HTERT RPE-1 (cell line): ENCODE results near the gene GALNT9.

Experiments used
- in situ Hi-C: fragments of 300-500 bp; cut with MboI; formaldehyde crosslinking; loops from 4 replicates; pipeline ENCODE4 v1.14.3; 2020; ENCODE audit warnings: low sequenced_read_pairs

Gene GALNT9

DNA sequence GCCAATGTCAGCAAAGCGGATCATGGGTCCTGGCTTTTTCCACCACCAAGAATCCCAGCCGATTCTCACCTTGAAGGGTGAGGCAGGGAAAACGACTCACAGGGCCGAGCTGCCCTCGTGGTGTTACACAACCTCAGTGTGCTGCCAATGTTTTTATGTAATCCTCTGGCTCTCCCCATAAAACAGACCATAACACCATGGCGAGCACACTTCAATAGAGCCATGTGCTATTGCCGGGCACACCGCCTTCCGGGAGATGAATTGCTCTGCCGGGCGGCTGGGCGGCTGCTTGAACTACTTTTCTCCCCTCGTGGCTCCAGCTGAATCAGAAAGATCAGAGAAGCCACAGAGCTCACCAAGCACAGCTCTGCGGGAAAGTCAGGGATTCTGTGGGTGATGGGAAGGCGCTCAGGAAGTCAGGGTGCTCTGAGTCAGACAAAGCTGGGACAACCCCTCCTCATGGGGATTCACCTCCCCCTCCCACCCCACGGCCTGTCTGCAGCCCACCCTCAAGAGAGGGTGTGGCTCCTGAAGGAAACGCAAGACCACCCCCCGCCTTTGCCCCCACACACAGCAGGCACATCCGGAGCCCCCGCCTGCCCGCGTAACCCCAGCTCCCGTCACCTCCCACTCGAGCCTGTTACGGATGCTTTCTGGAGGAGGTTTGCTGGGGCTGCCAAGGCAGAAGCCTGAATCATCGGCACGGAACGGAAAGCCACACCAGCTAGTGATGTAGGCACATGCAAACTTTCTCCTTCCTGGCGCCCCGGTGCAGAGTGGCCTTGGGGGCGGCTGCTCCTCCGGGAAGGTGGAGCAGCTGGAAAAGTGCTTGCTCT is 1.8 kb downstream of the GALNT9 start:
- in situ Hi-C loops, result no loop called here

DNA sequence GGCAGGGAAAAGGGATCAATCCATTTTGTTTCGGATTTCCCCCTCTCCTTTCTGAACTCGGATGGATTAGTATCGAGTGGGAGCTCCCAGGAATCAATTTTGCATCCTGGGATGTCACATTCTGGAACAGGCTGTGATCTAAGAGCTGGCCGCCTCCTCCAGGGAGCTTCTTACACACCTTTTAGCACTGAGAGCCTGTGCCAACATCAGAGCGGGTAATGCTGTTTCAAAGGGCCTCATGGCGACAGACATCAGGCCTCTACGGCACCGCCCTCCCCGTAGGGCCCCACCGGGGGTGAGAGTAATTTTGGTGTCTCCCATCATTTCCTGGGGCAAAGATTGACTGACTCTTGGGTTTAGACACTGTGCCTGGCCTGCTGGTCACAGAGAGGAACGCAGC is 2.7 kb downstream of the GALNT9 start:
- in situ Hi-C loops, result no loop called here

DNA sequence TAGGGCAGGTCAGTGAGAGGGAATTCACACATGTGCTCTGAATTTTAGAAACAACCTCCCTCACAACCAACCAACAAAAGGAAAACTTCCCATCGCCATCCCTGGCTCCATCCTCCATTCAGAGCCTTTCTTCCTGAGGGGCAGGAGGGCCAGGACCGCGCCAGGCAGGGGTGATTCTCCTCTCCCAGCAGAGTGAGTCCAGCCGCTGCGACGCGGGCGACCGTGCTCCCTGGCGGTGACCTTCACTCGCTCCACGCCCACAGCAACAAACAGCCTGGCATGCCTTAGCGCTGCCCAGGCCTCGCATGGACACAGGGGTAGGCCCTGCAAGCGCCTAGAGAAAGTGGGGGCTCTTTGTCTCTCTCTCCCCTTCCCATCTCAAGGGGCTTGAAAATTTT is 3.7 kb downstream of the GALNT9 start:
- in situ Hi-C loops, result no loop called here

DNA sequence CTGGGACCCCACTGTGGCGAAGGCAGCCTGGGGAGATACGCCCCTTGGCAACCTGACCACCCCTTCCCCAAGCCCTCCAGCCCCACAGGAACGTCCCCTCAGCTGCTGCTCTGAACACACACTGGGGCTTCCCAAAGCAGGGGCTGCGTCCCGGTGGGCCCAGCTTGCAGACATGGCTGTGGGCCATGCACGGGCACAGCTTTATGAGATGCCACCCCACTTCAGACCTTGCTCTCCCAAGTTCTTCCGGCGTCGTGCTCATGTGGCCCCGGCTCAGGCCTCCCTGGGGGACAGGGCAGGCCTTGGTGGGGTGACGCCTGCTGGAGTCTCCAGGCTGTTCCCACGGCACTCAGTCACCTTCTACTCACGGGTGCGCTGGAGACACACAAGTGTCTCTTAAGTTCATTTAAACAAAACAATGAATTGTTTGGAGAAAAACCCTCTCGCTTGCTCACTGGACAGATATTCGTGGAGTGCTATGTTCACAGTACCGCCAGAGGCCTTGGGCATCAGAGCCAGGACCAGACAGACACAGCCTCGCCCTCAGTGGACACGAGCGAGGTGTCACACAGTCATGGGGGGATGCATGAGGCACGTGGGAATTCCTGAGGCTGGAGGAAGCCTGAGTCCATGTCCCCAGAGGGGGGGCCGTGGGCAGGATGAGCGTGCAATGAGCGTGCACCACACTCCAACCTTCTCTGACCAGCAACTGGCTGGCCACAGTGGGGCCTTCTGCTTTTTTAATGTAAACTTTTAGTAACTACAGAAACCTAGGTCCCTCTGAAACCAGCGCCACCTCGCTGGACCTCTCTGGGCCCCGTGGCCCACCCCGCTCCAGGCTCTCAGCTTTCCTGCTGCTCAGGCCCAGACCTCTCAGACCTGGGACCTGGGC is 4.3 kb downstream of the GALNT9 start:
- in situ Hi-C loops, result no loop called here

DNA sequence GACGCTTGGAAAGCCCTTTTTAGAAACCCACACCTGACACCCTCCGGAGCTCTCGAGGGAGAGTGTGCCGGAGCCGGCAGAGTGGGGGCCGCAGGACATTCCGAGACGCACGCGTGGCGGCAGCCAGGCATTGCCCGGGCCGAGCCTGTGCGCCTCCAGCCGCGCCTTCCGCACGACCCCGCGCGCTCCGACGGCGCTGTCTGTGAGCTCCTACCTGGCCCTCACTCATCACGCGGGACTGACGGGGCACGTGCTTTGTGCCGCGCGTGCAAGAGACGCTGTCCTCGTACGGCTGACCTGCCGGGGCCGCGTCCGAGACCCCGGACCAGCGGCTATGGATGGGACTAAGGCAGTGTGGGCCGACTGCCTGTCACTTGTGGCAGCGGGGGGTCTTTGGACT is 5.2 kb downstream of the GALNT9 start:
- in situ Hi-C loops, result no loop called here

DNA sequence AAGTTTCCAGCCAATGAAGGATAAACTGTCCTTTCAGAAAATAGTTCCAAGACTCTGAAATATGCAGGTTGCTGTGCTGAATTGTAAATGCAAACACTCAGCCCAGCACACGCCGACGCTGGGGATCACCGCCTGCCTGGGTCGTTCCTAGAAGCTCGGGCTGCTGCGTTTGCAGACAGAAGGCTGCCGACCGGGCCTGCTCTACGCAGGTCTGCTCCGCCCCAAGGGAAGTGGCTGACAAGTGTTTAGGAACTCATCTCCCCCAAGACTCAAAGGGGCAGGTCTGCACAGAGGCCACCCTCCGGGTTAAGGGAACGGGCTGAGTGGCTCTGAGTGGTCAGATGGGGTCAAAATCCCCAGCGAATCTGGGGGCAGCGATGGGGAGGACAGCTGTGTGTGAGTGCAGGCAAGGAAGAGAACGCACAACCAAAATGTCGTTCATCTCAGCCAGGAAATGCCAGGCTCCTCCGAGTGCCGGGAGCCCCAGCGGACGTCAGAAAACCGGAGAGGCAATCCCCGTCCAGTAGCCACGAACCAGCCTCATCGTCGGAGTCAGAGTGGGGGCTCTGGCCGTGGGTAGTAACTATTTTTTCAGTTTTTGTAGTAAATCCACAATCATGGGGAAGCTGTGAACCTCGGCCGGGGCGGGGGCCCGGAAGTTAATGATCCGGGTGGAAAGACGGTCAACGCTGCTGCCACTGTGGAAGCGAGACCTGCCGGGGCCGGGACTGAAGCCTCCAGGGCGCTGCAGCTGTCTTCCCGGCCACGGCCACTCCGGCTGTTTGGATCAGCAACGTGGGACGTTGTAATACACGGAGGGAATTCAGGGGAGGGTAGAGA is 6.0 kb downstream of the GALNT9 start:
- in situ Hi-C loops, result no loop called here

DNA sequence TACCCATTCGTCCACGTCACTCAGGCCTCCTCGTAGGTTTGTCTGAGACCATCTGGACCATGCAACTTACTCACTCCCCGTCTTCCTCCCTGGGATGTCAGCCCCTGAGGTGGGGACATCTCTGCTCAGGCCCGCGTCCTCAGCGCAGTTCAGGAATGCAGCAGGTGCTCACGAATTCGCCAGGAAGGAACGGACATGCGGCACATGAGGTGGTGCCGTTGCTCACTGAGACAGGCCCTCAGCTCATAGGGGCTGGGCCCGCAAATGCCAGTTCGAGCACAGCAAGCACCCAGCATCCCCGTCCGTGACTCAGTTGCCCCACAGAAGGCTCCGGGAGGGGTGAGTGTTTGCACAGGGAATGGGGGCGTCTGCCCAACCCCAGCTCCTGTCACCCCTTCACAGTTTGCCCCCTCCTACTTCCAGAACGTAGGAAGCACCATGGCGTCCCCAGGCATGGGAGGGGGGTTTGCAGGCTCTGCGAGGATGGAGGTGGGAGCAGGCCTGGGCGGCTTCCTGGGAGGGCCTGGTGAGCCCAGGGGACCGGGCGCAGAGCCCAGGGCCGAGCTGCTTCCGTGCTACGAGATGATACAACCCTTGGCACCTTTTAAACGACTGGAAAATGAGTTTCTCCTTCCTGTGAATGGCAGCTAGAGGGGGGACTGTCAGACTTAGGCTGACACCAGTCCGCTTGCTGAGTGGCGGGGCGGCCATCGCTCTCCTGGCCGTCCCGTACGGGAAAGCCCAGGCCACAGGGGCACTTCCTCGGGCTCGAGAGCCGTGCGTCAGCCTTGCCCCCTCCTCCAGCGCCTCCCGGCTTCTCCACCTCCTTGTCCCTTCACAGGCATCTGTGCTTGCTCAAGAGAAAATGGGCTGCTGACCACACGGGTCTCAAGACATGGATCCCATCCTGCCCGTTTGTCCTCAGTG is 6.9 kb downstream of the GALNT9 start:
- in situ Hi-C loops, result no loop called here

DNA sequence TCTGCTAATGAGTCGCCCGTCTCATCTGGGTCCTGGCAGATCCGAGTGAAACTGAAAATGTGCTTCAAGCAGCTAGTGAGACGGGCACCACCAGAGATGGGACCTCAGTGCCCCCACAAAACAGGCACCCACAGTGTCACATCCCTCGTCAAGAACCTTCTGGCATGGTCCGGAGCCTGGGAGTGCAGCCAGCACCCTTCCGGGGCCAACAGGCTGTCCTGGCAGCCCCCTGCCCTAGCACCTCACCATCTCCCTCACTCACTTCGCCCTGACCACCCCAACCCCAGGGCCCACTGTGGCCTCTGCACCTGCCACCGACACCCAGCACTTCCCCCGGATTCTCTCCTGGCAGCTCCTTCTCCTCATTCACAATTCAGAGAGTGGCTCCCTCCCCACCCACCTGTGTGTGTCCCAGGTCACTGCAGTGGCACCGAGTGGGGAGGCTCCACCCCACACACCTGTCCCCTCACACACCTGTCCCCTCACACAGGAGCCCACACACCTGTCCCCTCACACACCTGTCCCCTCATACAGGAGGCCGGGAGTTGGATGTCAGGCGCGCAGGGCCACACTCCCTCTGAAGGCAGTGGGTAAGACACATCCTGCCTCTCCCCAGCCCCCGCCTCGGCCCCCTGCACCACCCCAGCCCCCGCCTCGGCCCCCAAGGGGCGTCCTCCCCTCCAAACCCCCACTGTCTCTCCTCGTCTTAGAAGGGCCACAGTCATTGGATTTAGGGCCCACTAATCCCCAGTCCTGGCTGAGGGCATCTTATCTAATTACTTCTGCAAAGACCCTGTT is 7.9 kb downstream of the GALNT9 start:
- in situ Hi-C loops, result no loop called here

DNA sequence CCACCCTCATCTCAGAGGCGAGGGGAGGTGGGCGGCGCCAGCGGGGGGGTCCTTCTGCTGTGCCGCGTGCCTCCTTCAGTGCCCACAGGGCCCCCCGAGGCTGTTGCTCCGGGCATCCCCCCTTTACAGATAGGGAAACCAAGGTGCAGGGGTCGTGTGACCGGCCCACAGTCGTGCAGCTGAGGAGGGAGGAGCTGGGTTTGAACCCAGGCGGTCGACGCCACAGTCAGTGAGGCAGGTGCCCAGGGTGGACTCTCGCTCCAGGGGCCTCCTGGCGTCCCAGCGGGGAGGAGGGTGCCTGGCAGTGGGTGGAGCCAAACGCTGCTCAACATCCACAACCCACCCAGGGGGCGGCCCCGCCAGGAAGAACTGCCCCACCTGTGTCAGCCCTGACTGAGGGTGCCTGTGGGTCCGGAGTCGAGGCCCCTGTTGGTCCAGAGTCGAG is 8.6 kb downstream of the GALNT9 start:
- in situ Hi-C loops, result no loop called here

DNA sequence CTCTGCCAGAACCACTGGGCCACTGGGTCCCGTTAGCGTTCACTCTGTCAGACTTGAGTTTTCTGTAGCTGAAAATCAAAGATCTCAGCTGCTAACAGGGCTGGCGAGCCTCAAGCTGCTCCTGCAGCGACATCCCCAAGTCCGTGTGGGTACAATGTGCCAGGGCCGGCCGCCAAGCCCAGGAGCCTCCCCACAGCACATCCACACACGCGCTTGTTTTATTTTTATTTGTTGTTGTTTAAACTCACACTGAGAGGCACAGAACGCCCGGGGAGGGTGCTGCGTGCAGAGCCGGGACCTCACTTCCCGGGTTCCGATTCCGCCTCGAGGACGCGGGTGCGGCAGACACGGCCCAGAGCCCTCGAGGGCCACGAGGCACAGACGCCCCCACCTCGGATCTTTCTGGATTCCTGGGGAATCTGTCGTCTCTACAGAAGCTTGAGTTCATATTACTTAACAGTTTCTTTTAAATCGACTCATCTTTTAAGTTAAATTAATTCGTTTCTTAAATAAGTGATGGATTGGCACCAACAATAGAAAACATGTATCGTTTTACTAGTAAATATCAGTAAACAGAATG is 9.3 kb downstream of the GALNT9 start:
- in situ Hi-C loops, result no loop called here

DNA sequence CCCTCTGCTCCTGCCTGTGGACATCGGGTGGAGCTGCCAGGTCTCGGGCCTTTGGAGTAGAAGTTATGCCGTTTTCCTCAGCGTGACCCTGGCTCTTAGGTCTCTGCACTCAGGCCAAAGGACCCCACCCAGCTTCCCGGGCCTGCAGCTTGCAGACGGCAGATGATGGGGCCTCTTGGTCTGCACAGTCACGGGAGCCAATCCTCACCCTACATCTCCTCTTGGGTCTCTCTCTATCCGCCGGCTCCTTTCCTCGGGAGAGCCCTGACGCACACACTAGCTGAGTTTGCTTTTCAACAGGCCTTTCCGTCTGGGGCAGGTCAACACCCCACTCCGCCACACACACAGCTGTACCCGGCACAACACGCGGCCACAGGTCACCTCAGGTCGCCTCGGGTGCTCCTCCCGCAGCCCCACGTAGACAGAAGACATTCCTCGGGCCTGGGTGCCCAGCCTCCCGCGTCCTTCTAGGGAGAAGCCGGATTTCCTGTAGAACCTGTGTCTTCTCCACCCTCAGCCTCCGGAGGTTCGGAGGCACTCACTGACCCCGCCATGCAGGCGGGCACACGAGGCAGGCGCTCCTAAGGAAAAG is 9.9 kb downstream of the GALNT9 start:
- in situ Hi-C loops, result no loop called here

DNA sequence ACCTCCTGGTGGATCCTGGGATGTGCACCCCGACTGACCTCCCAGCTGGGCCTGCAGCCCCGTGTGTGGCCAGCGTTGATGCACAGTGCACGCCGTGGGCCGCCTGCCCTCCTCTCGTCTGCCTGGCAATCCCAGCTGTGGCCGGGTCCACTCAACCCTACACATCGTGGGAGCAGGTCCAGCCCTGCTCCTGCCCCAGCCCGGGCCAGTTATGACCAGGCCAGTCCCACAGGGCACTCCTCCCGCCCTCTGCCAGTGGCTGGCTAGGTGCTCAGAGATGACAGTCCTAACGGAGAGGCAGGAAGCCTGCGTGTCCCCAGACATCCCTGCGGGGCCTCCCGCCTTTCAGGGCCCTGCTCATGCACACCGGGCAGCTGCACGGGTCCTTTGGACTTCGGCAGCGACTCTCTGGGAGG is 10.8 kb downstream of the GALNT9 start:
- in situ Hi-C loops, result no loop called here

DNA sequence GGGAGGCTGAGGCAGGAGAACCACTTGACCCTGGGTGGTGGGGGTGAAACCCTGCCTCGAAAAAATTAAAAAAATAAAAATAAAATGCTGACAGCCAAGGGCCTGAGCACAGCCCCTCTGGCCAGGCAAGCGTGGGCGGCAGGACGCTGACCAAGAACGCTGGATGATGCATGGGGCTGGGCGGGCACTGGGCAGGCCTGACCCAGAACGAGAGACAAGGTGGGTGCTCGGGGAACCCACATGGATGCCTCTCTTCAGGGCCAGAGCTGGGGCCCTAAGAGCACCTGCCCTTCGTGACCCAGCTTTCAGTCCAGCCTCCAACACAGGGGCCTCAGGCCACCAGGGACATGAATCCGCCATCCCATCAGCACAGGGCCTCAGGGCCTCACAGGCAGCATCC is 11.3 kb downstream of the GALNT9 start:
- in situ Hi-C loops, result no loop called here

DNA sequence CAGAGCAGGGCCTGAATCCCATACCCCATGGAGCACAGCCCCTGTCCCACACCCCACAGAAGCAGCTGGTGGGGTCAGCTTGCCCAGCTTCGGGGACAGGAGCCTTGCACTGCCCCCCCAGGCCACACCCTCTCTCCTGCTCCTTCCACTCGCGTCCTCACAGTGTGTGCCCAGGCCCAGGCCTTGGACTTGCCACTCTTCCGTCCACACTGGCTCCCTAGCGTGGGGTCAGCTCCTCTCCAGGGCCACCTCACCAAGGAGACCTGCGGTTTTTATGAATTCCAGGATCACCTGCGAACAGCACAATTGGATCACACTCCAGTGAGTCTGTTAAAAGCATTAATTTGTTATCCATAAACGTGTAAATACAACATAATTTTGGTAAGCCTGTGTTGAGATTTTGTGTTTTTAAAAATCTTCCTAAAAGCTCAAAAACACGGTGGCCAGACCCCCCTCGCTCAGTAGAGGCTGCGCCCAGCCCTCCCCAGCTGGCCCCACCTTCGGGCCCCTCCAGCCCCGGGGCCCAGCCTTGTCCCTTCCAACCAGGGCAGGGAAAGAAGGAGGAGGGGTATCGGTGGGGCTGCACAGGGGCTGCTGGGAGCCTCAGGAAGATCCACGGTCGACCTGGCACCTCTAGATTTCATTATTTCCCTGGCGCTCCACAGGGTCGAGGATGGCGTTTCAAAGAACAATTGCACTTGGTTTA is 12.0 kb downstream of the GALNT9 start:
- in situ Hi-C loops, result no loop called here

DNA sequence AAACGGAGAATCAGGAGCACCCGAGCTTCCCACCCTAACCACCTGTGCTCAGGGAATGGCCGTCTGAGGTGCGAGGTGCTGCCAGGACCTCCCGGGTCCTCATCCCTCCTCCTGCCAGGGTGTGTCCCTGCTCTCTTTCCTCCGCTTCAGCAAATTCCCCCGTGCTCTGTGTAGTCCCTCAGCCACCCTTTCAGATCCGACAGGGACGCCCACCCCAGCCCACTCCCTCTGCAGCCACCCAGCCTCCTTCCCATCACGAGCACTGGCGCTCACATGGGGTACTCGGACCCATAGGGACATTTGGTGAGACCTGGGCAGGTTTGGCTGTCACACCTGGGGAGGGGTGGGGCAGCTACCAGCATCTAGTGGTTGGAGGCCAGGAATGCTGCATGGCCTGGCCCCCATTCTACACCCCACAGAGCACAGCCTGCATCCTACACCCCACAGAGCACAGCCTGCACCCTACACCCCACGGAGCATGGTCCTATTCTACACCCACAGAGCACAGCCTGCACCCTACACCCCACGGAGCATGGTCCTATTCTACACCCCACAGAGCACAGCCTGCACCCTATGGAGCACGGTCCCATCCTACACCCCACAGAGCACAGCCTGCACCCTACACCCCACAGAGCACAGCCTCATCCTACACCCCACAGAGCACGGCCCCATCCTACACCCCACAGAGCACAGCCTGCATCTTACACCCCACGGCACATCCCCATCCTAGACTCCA is 12.7 kb downstream of the GALNT9 start:
- in situ Hi-C loops, result no loop called here

DNA sequence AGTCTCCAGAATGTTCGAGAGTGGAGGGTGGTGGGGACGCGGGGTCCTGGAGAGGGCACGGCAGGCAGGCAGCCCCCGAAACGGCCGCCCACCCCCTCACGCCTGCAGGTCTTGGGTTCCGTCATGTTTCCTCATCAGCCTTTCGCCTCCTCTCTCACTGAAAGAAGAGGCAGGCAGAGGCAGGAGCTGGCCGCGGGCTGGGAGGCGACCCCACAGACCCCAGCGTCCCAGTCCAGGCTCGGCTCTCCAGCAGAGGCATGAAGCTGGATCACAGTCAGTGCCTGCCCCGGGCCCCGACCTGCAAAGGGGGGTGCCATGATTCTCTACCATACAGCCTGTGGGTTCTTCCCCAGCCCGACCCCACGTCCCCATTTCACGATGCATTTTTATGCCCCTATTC is 13.4 kb downstream of the GALNT9 start:
- in situ Hi-C loops, result no loop called here

DNA sequence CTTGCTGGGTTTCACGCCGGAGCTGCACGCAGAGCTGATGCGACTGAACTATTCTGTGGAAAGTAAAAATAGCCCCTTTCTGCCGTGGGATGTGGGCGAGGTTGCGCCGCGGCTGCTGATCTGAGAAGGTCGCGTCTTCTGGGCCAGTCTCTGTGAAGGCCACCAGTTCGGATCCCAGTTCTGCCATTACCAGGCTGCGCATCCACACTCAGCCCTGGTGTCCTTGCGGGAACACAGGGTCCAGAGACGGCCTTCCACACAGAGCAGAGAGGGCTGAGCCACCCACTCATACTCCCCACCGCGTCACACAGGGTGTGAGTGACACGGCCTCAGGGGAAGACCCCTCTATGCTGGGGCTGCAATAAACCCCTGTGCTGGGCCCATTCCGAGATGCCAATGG is 13.9 kb downstream of the GALNT9 start:
- in situ Hi-C loops, result no loop called here
